Measurements from ENCODE around the gene EVPL.
A peak's percentile ranks its signal among the peaks of the same experiment; 100 is the strongest.

The EVPL gene

DNA sequence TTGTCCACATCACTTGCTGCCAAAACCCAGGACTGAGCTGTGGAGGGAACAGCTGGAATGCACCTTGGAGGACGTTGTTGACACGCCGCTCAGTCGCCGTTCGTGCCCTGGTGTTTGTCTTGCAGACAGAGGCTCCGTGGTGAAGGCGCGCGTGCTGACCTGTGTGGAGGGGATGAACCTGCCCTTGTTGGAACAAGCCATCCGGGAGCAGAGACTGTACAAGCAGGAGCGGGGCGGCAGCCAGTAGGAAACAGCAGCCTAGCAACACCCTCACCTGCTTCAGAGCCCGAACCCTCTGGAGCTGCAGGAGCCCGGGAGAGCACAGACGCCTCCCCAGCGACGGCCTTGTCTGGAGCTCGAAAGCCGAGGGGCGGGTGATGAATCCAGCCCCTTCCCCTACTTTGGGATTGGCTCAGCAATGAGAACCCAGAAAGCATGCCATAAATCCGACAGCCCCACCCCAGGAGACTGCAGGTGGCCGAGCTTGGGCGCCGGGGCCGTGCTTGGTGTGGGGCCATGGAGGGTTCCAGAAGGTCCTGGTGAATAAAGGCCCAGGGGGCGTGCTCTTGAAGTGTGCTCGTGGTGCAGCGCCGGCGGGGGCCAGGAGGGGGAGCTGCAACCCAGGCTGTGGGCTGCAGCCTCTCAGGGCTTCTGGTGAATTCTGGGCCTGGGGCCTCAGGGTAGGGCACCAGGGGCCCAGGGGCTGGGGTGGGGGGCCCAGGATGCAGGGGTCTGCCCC lies 26.9 kb downstream of the EVPL start:
- peak; percentile 46 for DNase-seq (ENCODE audit: low read depth, low spot score)
- Histone ChIP-seq H3K9ac (ENCODE audit: insufficient read length, low read depth) (no peak overlapping the region), H3K9me3 (ENCODE audit: insufficient read depth, low read length) (no peaks in the 10 kb centered on the region), H3K4me1 (ENCODE audit: insufficient read depth, insufficient read length) (peaks cover 16% of the 10 kb centered on the region), H3K27me3 (ENCODE audit: insufficient read depth, insufficient read length) (no peaks in the 10 kb centered on the region), H3K4me3 (ENCODE audit: insufficient read length, low read depth) (no peak overlapping the region), H3K36me3 (ENCODE audit: insufficient read depth, insufficient read length, low read length) (peaks cover 40% of the 10 kb centered on the region)
- TF ChIP-seq YY1 (IDR thresholded peaks at IDR 0.05; ENCODE audit: insufficient read depth, insufficient read length) (no peak), SUZ12 (IDR thresholded peaks at IDR 0.05; ENCODE audit: extremely low read depth, insufficient read depth, insufficient read length) (no peak), ZNF274 (IDR thresholded peaks at IDR 0.05; ENCODE audit: low read depth, low read length) (no peak)

- H3K27me3 ChIP-seq (ENCODE audit: insufficient read depth, insufficient read length) = no peaks in the 10 kb centered on the region
- H3K36me3 ChIP-seq (ENCODE audit: insufficient read depth, insufficient read length, low read length) = peaks cover 28% of the 10 kb centered on the region
- no peak overlapping the region for H3K9ac ChIP-seq (ENCODE audit: insufficient read length, low read depth)
- H3K4me3 ChIP-seq (ENCODE audit: insufficient read length, low read depth) = no peak overlapping the region
- no peaks in the 10 kb centered on the region for H3K9me3 ChIP-seq (ENCODE audit: insufficient read depth, low read length)
- DNase-seq (ENCODE audit: low read depth, low spot score) = no peak
- no peak for TF ChIP-seq ZNF274 (IDR thresholded peaks at IDR 0.05; ENCODE audit: low read depth, low read length)
- TF ChIP-seq SUZ12 (IDR thresholded peaks at IDR 0.05; ENCODE audit: extremely low read depth, insufficient read depth, insufficient read length) = no peak
- no peak for TF ChIP-seq YY1 (IDR thresholded peaks at IDR 0.05; ENCODE audit: insufficient read depth, insufficient read length)
- H3K4me1 ChIP-seq (ENCODE audit: insufficient read depth, insufficient read length) = peaks cover 11% of the 10 kb centered on the region
Observed at GRCh38 chr17:75998327-75998795, 28.7 kb downstream of the EVPL start.

DNA sequence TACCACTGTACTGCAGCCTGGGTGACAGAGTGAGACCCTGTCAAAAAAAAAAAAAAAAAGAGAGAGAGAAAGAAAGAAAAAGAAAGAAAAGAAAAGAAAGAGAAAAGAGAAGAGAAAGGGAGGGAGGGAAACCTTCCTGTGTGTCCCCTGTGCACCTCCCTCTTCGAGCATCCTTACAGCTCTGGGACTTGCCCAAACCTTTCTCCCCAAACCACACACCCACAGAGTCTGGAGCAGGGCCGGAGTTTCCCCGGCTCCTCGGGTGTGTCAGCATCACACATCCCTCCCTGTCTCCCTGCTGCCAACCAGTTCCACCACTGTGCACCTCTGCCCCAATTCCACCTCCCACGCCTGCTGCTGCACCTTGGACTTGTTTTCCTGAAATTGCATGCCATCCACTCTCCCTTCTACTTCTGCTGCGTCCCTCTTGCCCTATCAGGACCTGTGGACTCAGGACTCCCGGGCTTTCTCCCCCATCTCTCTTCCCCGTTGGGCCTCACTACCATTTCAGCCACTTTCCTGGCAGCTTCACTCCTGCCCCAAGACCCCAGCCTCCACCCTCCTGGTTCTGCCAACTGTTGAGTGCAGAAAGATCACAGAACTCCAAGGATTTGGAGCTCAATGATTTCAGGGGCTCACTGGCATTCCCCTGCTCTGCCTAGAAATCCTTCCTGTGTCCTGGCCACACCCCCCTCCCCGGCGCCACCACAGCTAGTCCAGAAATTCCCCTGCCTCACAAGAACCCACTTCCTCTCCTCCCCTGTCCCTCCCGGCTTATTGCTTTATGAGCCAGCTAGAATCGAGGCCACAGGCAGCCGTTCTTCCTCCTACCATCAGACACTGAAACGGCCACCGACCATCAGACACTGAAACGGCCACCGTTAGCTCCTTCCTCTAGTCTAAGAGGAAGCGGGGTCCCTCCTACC lies 30.2 kb downstream of the EVPL start:
- TF ChIP-seq ZNF274 (IDR thresholded peaks at IDR 0.05; ENCODE audit: low read depth, low read length) (no peak), YY1 (IDR thresholded peaks at IDR 0.05; ENCODE audit: insufficient read depth, insufficient read length) (no peak), SUZ12 (IDR thresholded peaks at IDR 0.05; ENCODE audit: extremely low read depth, insufficient read depth, insufficient read length) (no peak)
- Histone ChIP-seq H3K27me3 (ENCODE audit: insufficient read depth, insufficient read length) (no peaks in the 10 kb centered on the region), H3K4me1 (ENCODE audit: insufficient read depth, insufficient read length) (peaks cover 11% of the 10 kb centered on the region), H3K4me3 (ENCODE audit: insufficient read length, low read depth) (no peak overlapping the region), H3K9me3 (ENCODE audit: insufficient read depth, low read length) (no peaks in the 10 kb centered on the region), H3K36me3 (ENCODE audit: insufficient read depth, insufficient read length, low read length) (peaks cover 22% of the 10 kb centered on the region), H3K9ac (ENCODE audit: insufficient read length, low read depth) (peak overlapping the region; percentile 54)
- no peak for DNase-seq (ENCODE audit: low read depth, low spot score)

- no peak overlapping the region for H3K9ac ChIP-seq (ENCODE audit: insufficient read length, low read depth)
- H3K9me3 ChIP-seq (ENCODE audit: insufficient read depth, low read length) = no peaks in the 10 kb centered on the region
- no peaks in the 10 kb centered on the region for H3K27me3 ChIP-seq (ENCODE audit: insufficient read depth, insufficient read length)
- H3K4me3 ChIP-seq (ENCODE audit: insufficient read length, low read depth) = no peak overlapping the region
- peaks cover 19% of the 10 kb centered on the region for H3K36me3 ChIP-seq (ENCODE audit: insufficient read depth, insufficient read length, low read length)
- H3K4me1 ChIP-seq (ENCODE audit: insufficient read depth, insufficient read length) = peaks cover 11% of the 10 kb centered on the region
- no peak for TF ChIP-seq ZNF274 (IDR thresholded peaks at IDR 0.05; ENCODE audit: low read depth, low read length)
- no peak for TF ChIP-seq YY1 (IDR thresholded peaks at IDR 0.05; ENCODE audit: insufficient read depth, insufficient read length)
- no peak for TF ChIP-seq SUZ12 (IDR thresholded peaks at IDR 0.05; ENCODE audit: extremely low read depth, insufficient read depth, insufficient read length)
- no peak for DNase-seq (ENCODE audit: low read depth, low spot score)
Observed at GRCh38 chr17:75995385-75995925, 31.7 kb downstream of the EVPL start.

GRCh38 chr17:75994802-75995370 lies 32.2 kb downstream of the EVPL start:
- Histone ChIP-seq H3K36me3 (ENCODE audit: insufficient read depth, insufficient read length, low read length) (peaks cover 19% of the 10 kb centered on the region), H3K9ac (ENCODE audit: insufficient read length, low read depth) (no peak overlapping the region), H3K9me3 (ENCODE audit: insufficient read depth, low read length) (no peaks in the 10 kb centered on the region), H3K4me3 (ENCODE audit: insufficient read length, low read depth) (no peak overlapping the region), H3K4me1 (ENCODE audit: insufficient read depth, insufficient read length) (peaks cover 10% of the 10 kb centered on the region), H3K27me3 (ENCODE audit: insufficient read depth, insufficient read length) (no peaks in the 10 kb centered on the region)
- no peak for DNase-seq (ENCODE audit: low read depth, low spot score)
- TF ChIP-seq SUZ12 (IDR thresholded peaks at IDR 0.05; ENCODE audit: extremely low read depth, insufficient read depth, insufficient read length) = no peak
- TF ChIP-seq YY1 (IDR thresholded peaks at IDR 0.05; ENCODE audit: insufficient read depth, insufficient read length) = no peak
- no peak for TF ChIP-seq ZNF274 (IDR thresholded peaks at IDR 0.05; ENCODE audit: low read depth, low read length)

- H3K27me3 ChIP-seq (ENCODE audit: insufficient read depth, insufficient read length) = no peaks in the 10 kb centered on the region
- DNase-seq (ENCODE audit: low read depth, low spot score) = no peak
- H3K4me1 ChIP-seq (ENCODE audit: insufficient read depth, insufficient read length) = peaks cover 1% of the 10 kb centered on the region
- H3K9me3 ChIP-seq (ENCODE audit: insufficient read depth, low read length) = no peaks in the 10 kb centered on the region
- peaks cover 19% of the 10 kb centered on the region for H3K36me3 ChIP-seq (ENCODE audit: insufficient read depth, insufficient read length, low read length)
- no peak for TF ChIP-seq ZNF274 (IDR thresholded peaks at IDR 0.05; ENCODE audit: low read depth, low read length)
- no peak for TF ChIP-seq SUZ12 (IDR thresholded peaks at IDR 0.05; ENCODE audit: extremely low read depth, insufficient read depth, insufficient read length)
- no peak for TF ChIP-seq YY1 (IDR thresholded peaks at IDR 0.05; ENCODE audit: insufficient read depth, insufficient read length)
- no peak overlapping the region for H3K9ac ChIP-seq (ENCODE audit: insufficient read length, low read depth)
- H3K4me3 ChIP-seq (ENCODE audit: insufficient read length, low read depth) = no peak overlapping the region
Observed at GRCh38 chr17:75991396-75991795, 35.7 kb downstream of the EVPL start.
